Ishikawa (cell line): Measurements from ENCODE around the gene PGAM5.

ENCODE experiments used
- EP300 ChIP-seq: IDR thresholded peaks from 2 replicates; pipeline ENCODE4 v1.6.1; 2012; ENCODE audit warnings: borderline replicate concordance
- RAD21 ChIP-seq: IDR thresholded peaks from 2 replicates; pipeline ENCODE4 v1.6.1; 2012; ENCODE audit warnings: low read depth
- YY1 ChIP-seq: IDR thresholded peaks from 2 replicates; pipeline ENCODE4 v1.6.1; 2012; ENCODE audit warnings: low read depth

- TF ChIP-seq RAD21, result no peak
- no peak for TF ChIP-seq YY1
- no peak for TF ChIP-seq EP300
Measured at GRCh38 chr12:132741620-132742019, 31.0 kb downstream of the PGAM5 start.
